Cardiac fibroblast (primary cell): ENCODE results near the gene NCOR2.

Source experiments
- DNase-seq, 2 donors: peaks; one replicate each; pipeline versions ENCODE4 v3.0.0 to v3.0.0-alpha.2; 2010; ENCODE audit warnings: low read depth in 2 of 2
- H3K4me3 ChIP-seq, 2 donors: replicated peaks in 1 of 2; 1 replicate in 1 of 2; 2 replicates in 1 of 2; pipeline ENCODE4 v1.5.1; 2011; ENCODE audit warnings: low read depth in 2 of 2, low read length in 2 of 2, mild to moderate bottlenecking in 2 of 2, moderate library complexity in 1 of 2
- TF ChIP-seq, protein P1 (sequence below): IDR thresholded peaks from one replicate; pipeline ENCODE4 v1.5.1; 2011; ENCODE audit warnings: low read depth, mild to moderate bottlenecking, low read length, inconsistent platforms

NCOR2 gene

DNA sequence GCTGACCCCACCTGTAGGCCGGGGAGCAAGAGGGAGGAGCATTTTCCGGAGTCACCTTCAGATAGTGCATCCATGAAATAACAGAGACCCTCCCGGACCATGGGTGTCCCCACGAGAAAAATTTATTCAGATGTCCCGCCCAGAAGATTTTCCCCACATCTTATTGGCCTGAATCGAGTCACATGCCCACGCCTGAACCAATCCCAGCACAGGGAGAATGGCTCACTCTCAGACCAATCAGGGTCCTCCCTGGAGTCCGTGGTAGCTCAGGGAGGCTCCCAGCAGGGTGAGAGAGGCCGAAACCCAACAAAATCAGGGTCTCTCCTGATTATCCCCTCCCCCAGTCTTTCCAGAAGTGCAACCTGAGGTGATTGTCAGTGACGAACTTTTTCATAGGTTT lies 16.4 kb upstream of the NCOR2 start:
- no peak for DNase-seq
- TF ChIP-seq, protein P1, sequence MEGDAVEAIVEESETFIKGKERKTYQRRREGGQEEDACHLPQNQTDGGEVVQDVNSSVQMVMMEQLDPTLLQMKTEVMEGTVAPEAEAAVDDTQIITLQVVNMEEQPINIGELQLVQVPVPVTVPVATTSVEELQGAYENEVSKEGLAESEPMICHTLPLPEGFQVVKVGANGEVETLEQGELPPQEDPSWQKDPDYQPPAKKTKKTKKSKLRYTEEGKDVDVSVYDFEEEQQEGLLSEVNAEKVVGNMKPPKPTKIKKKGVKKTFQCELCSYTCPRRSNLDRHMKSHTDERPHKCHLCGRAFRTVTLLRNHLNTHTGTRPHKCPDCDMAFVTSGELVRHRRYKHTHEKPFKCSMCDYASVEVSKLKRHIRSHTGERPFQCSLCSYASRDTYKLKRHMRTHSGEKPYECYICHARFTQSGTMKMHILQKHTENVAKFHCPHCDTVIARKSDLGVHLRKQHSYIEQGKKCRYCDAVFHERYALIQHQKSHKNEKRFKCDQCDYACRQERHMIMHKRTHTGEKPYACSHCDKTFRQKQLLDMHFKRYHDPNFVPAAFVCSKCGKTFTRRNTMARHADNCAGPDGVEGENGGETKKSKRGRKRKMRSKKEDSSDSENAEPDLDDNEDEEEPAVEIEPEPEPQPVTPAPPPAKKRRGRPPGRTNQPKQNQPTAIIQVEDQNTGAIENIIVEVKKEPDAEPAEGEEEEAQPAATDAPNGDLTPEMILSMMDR, result no peak
- no peak overlapping the region for H3K4me3 ChIP-seq

DNA sequence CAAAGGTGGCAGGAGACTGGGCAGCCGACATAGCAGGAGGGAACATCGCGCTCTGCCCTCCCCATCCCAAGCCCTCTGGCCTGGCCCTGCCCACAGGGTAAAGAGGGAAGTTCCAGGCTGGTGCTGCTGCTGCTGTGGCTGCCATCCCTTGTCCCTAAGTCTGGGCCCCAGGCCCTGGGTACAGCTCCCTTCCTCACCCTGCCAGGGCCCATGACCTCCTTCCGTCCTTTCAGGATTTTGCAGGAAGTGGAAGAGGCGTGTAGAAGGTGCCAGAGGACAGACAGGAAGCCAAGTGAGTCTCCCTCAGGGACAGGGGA lies 14.7 kb upstream of the NCOR2 start:
- TF ChIP-seq, protein P1, result no peak
- DNase-seq, result no peak
- no peak overlapping the region for H3K4me3 ChIP-seq

DNA sequence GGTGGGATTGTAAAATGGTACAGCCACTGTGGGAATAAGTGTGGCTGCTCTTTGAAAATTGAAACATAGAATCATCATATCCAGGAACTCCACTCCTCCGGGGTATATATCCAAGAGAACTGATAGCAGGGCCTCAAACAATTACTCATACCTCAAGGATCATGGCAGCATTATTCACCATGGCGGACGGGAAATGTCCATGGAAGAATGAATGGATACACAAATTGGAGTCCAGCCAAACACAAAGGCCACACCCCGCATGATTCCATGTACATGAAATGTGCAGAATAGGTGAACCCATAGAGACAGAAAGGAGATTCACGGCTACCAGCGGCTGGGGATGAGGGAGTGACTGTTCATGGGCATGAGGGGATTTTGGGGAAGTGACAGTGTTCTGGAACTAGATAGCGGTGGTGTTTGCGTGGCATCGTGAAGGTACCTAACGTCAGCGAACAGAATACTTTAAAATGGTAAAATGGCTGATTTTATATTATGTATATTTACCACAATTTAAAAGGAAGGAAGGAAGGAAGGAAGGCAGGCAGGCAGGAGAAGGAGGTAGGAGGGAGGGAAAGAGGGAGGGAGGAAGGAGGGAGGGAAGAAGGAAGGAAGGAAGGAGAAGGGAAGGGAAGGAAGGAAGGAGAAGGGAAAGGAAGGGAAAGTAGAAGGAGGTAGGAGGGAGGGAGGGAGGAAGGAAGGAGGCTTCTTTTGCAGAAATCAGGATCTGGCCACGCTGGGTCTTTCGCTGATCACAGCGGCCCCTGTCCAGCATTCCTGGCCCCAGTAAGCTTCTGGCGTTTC lies 14.1 kb upstream of the NCOR2 start:
- H3K4me3 ChIP-seq, result no peak overlapping the region
- TF ChIP-seq, protein P1, result no peak
- DNase-seq, result peak; percentile 63 to 72

DNA sequence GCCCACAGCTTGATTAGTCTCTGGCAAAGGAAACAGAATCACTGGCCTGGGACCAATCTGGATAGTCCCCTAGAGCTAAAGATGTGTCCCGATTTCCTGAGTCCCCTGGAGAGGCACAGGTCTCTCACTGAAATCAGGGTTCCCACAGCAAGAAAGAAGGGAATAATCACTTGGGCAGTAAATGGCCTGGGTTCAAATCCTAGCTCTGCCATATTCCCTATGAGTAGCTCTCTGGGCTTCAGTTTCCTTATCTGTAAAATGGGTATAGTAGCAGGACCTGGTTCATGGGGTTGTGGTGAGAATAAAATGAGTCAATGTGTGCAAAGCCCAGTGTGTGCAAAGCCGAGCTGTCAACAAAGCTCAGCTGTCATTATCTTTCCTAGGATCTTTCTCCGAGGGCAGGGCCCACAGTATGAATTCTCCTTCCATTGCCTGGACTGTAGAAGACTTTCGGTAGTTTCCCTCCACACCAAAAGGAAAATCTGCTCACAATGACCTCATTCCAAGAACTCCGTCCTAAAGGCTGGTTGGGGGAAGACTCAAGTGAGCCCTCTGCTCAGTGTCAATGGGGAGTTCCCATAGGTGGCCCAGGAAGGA lies 12.6 kb upstream of the NCOR2 start:
- TF ChIP-seq, protein P1, result no peak
- H3K4me3 ChIP-seq, result no peak overlapping the region
- no peak for DNase-seq

DNA sequence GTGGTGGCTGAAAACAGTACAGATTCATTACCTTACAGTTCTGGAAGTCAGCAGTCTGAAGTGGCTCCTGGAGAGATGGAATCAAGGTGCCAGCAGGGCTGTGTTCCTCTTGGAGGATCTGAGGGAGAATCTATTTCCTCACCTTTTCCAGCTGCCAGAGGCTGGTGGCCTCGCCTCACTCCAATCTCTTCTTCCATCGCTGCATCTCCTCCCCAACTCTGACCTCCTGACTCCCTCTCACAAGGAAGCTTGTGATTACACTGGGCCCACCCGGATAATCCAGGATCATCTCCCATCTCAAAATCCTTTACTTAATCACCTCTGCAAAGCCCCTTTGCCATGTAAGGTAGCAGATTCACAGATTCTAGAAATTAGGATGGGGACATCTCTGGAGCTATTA lies 11.4 kb upstream of the NCOR2 start:
- H3K4me3 ChIP-seq, result no peak overlapping the region
- DNase-seq, result no peak
- TF ChIP-seq, protein P1, result no peak

DNA sequence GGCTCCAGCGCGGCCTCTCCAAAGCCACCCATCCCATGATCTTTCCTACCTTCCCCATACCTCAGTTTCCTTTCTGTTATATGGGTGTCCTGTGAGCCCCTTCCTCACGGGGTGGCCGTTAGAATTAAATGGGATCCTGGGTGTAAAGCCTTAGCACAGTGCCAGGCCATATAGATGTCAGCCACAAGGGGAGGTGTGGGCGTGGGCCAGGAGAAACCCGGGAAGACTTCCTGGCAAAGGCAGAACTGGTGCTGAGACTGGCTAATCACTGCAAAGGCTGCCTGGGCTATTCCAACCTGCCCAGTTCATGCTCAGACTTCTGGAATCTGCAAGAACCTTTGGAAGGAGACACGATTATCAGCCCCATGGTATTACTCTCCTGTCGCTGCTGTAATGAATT lies 11.0 kb upstream of the NCOR2 start:
- TF ChIP-seq, protein P1, result no peak
- no peak overlapping the region for H3K4me3 ChIP-seq
- no peak for DNase-seq
